B cell (primary cell): ENCODE measurements around the gene FAM174C. TPM values are rescaled to one million over a fixed set of nuclear protein-coding genes. Genes with fewer than 3 reads are reported as not detected.

Source experiments
- ATAC-seq: fragments of 200-7000 bp; cut with Tn5 transposase; one replicate; pipeline ENCODE4 v1.10.0; 2021; ENCODE audit warnings: low read depth, mild to moderate bottlenecking, moderate number of reproducible peaks, moderate library complexity
- CTCF ChIA-PET: fragments of 350-600 bp; sonication (Branson Sonifier 250); formaldehyde crosslinking; loops from one replicate; lab custom pipeline; 2021; ENCODE audit warnings: antibody characterized with exemption, inconsistent platforms; lab: Charles Lee
- POLR2A ChIA-PET: fragments of 350-600 bp; sonication (Branson Sonifier 250); formaldehyde crosslinking; loops from one replicate; lab custom pipeline; 2021; ENCODE audit warnings: antibody characterized with exemption; lab: Charles Lee
- DNase-seq: peaks from one replicate; pipeline ENCODE4 v3.0.0; 2013
- H2AFZ ChIP-seq: 2 replicates; pipeline ENCODE4 v1.6.1; 2012; ENCODE audit warnings: mild to moderate bottlenecking, low read depth, low read length; ENCODE audit not compliant: insufficient read depth, poor library complexity, severe bottlenecking
- H3K27ac ChIP-seq, 2 donors: 1 replicate in 1 of 2; 2 replicates in 1 of 2; pipeline ENCODE4 v1.5.1; 2012 to 2013; ENCODE audit warnings: low read length in 2 of 2, mild to moderate bottlenecking in 2 of 2, moderate library complexity in 1 of 2
- H3K27me3 ChIP-seq, 4 experiments: fragments of 200-600 bp in 1 of 4; sonication (generic) in 1 of 4; replicated peaks in 1 of 4; 1 replicate in 2 of 4; 2 replicates in 2 of 4; pipeline versions ENCODE4 v1.6.1 to v1.7.0; 2013 to 2016; ENCODE audit warnings: low read length in 3 of 4, mild to moderate bottlenecking in 2 of 4, mixed read lengths in 1 of 4, moderate library complexity in 1 of 4; ENCODE audit not compliant: insufficient read depth in 4 of 4, control insufficient read depth in 3 of 4; ENCODE audit errors: control extremely low read depth in 1 of 4
- H3K36me3 ChIP-seq, 2 experiments: replicated peaks in 1 of 2; 1 replicate in 1 of 2; 2 replicates in 1 of 2; pipeline versions ENCODE4 v1.6.1 to v1.7.1; 2013; ENCODE audit warnings: low read length in 1 of 2; ENCODE audit not compliant: insufficient read depth in 2 of 2, control insufficient read depth in 1 of 2; ENCODE audit errors: control extremely low read depth in 1 of 2, extremely low read depth in 1 of 2
- H3K4me1 ChIP-seq, 2 donors: fragments of 200-600 bp in 1 of 2; sonication (generic) in 1 of 2; 1 replicate in 1 of 2; 2 replicates in 1 of 2; pipeline versions ENCODE4 v1.5.1 to v1.6.1; 2013 to 2017; ENCODE audit warnings: low read length in 2 of 2; ENCODE audit not compliant: control insufficient read depth in 2 of 2, insufficient read depth in 2 of 2
- H3K4me2 ChIP-seq: replicated peaks from 2 replicates; pipeline ENCODE3; 2012; ENCODE audit warnings: mild to moderate bottlenecking, low read depth, low read length; ENCODE audit not compliant: poor library complexity, severe bottlenecking
- H3K4me3 ChIP-seq, 5 experiments: fragments of 200-600 bp in 1 of 5; sonication (generic) in 1 of 5; 1 replicate in 3 of 5; 2 replicates in 2 of 5; pipeline versions ENCODE4 v1.5.1 to v1.7.0; 2011 to 2016; ENCODE audit warnings: low read length in 4 of 5, mild to moderate bottlenecking in 4 of 5, low read depth in 2 of 5, control low read depth in 1 of 5, moderate library complexity in 1 of 5; ENCODE audit not compliant: insufficient read depth in 1 of 5; ENCODE audit errors: control extremely low read depth in 1 of 5, extremely low read depth in 1 of 5
- H3K79me2 ChIP-seq: fragments of 200-600 bp; sonication (generic); one replicate; pipeline ENCODE4 v1.6.0; 2016; ENCODE audit warnings: low read length; ENCODE audit not compliant: control insufficient read depth, insufficient read depth
- H3K9ac ChIP-seq: fragments of 200-600 bp; sonication (generic); 2 replicates; pipeline ENCODE4 v1.6.1; 2017; ENCODE audit warnings: mild to moderate bottlenecking, low read length, moderate library complexity
- H3K9me3 ChIP-seq, 3 donors: one replicate each; pipeline versions ENCODE4 v1.6.1 to v1.7.1; 2013; ENCODE audit warnings: low read length in 2 of 3; ENCODE audit not compliant: control insufficient read depth in 2 of 3, insufficient read depth in 1 of 3; ENCODE audit errors: control extremely low read depth in 1 of 3
- H4K20me1 ChIP-seq: 2 replicates; pipeline ENCODE4 v1.6.0; 2012; ENCODE audit warnings: mild to moderate bottlenecking, low read length; ENCODE audit not compliant: insufficient read depth, control insufficient read depth, poor library complexity, severe bottlenecking
- H3K27ac Mint-ChIP-seq: one replicate; pipeline ENCODE4 v1.8.0; 2021; ENCODE audit warnings: mixed read lengths
- H3K27me3 Mint-ChIP-seq: one replicate; pipeline ENCODE4 v1.8.0; 2021; ENCODE audit warnings: mixed read lengths
- H3K4me1 Mint-ChIP-seq: one replicate; pipeline ENCODE4 v1.8.0; 2021; ENCODE audit warnings: mixed read lengths
- H3K4me3 Mint-ChIP-seq: one replicate; pipeline ENCODE4 v1.8.0; 2021; ENCODE audit warnings: mixed read lengths
- H3K9me3 Mint-ChIP-seq: one replicate; pipeline ENCODE4 v1.8.0; 2022; ENCODE audit warnings: mixed read lengths; ENCODE audit not compliant: insufficient read depth
- EZH2 ChIP-seq: IDR thresholded peaks from 2 replicates; pipeline ENCODE4 v1.6.1; 2012; ENCODE audit warnings: borderline replicate concordance, low read depth, mild to moderate bottlenecking, moderate library complexity, low read length; ENCODE audit not compliant: insufficient read depth, poor library complexity, severe bottlenecking
- WGBS: methylation state at CpG from one replicate; pipeline ENCODE4 v1.1.5; 2013; ENCODE audit warnings: missing lambda C conversion rate; ENCODE audit not compliant: insufficient coverage; 5-methylcytosine and 5-hydroxymethylcytosine counted together
- intact Hi-C: fragments of 100-400 bp; cut with micrococcal nuclease; formaldehyde crosslinking; loops from one replicate; pipeline ENCODE4 v1.10.0; 2022
- polyA plus RNA-seq: library from polyadenylated mRNA; depleted of rRNA; stranded (reverse); fragments of >200 nt; gene quantifications from 2 replicates; pipeline ENCODE4 v1.2.3, GENCODE V29; 2012
- total RNA-seq, 2 donors: library from RNA; stranded (reverse); fragments of 120-200 nt in 1 of 2; gene quantifications; 1 replicate in 1 of 2; 2 replicates in 1 of 2; pipeline versions ENCODE4 v1.2.3 to v1.2.4, GENCODE V29; 2013 to 2022
- TF ChIP-seq, protein P1 (sequence below): fragments of 200-600 bp; IDR thresholded peaks from one replicate; pipeline ENCODE4 v1.8.0; 2022; ENCODE audit warnings: antibody characterized with exemption, mild to moderate bottlenecking

The FAM174C gene
- total and polyA plus RNA-seq, 2 donors (not counting 1 experiment from before 2014, with no cell fraction given) = 41.1 to 70.6 TPM

DNA sequence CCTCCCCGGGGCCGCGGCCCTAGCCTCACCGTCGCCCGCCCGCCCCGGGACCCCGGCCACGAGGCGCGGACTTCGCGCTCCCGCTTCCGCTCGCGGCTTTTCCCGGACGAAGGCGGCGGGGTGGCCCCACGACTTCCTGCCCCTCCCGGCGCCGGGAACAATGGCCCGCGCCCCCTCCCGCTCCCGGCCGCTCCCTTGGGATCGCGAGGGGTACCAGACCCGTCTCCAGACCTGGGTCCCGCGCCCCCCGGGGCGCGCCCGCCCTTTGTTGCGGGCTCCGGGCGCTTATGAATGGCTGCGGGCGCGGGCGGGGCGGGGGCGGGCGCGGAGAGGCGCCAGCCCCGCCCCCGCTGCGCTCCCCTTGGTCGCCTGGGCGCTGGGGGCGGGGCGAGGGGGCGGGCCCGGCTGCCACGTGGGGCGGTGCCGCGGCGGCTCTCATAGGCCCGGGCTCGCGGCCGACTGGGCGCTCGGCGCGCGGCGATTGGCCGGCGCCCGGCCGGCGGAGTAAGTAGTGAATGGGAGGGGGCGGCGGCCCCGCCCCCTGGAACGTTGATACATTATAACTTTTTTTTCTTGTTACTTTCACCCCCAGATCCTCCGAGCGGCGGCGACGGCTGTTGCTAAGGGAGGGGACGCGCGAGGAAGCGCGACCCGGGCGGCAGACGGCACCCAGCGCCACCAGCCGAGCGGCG lies 25.9 kb upstream of the FAM174C start:
- Histone ChIP-seq H3K4me2 (peak overlapping the region; percentile 99), H3K27me3 (no peaks in the 10 kb centered on the region), H3K4me1 (peaks cover 29 to 56% of the 10 kb centered on the region in 2 donors), H3K79me2 (peaks cover 41% of the 10 kb centered on the region), H3K9ac (peak overlapping the region; percentile 88), H3K9me3 (no peaks in the 10 kb centered on the region), H2AFZ (no peak overlapping the region), H3K27ac (peak overlapping the region; percentile 73 to 94), H4K20me1 (peaks cover 42% of the 10 kb centered on the region), H3K36me3 (peaks cover 0 to 16% of the 10 kb centered on the region in 2 experiments), H3K4me3 (peak overlapping the region in 4 of 5 experiments; percentile 72 to 92 (median 88))
- intact Hi-C loops = loop anchor here (1.0 to 10.0 kb wide), 5 partner anchors 12 to 1935 kb away; partner anchors contain the start of genes CNN2, NCLN, RNU6-2 and TMEM259
- TF ChIP-seq, protein P1, sequence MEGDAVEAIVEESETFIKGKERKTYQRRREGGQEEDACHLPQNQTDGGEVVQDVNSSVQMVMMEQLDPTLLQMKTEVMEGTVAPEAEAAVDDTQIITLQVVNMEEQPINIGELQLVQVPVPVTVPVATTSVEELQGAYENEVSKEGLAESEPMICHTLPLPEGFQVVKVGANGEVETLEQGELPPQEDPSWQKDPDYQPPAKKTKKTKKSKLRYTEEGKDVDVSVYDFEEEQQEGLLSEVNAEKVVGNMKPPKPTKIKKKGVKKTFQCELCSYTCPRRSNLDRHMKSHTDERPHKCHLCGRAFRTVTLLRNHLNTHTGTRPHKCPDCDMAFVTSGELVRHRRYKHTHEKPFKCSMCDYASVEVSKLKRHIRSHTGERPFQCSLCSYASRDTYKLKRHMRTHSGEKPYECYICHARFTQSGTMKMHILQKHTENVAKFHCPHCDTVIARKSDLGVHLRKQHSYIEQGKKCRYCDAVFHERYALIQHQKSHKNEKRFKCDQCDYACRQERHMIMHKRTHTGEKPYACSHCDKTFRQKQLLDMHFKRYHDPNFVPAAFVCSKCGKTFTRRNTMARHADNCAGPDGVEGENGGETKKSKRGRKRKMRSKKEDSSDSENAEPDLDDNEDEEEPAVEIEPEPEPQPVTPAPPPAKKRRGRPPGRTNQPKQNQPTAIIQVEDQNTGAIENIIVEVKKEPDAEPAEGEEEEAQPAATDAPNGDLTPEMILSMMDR = no peak
- no peak for TF ChIP-seq EZH2
- Mint-ChIP-seq H3K27me3 (no peaks in the 10 kb centered on the region), H3K27ac (peak overlapping the region; percentile 92), H3K9me3 (no peaks in the 10 kb centered on the region), H3K4me3 (peak overlapping the region; percentile 86), H3K4me1 (peaks cover 27% of the 10 kb centered on the region)
- ChIA-PET CTCF (interaction anchor here (0.7 to 2.3 kb wide), 2 partner anchors 8 to 18 kb away, joined by 3 to 31 read pairs; no protein-coding TSS in a partner anchor), POLR2A (interaction anchor here (0.9 to 2.5 kb wide), 4 partner anchors 10 to 19 kb away, joined by 6 to 33 read pairs (median 8); partner anchors contain the start of gene CIRBP)
- peak; percentile 98 for DNase-seq
- WGBS = under 1% methylated on average over 83 of the region's 102 CpGs
- ATAC-seq = peak; percentile 48
